HFFc6 (cell line): ENCODE results near the gene NPIPB12. TPM values are rescaled to one million over a fixed set of nuclear protein-coding genes. Genes with fewer than 3 reads are reported as not detected.
"Not testable (repeated sequence)": the region's sequence is repeated elsewhere in the genome, so short reads cannot be mapped to it uniquely, and the experiment has no call there.

Experiments
- DNase-seq: peaks from one replicate; pipeline ENCODE4 v3.0.0-alpha.2; 2018
- H3K27ac Mint-ChIP-seq: 2 replicates; pipeline ENCODE4 v1.8.0; 2020; ENCODE audit warnings: mild to moderate bottlenecking, mixed read lengths
- H3K27me3 Mint-ChIP-seq: 2 replicates; pipeline ENCODE4 v1.8.0; 2021; ENCODE audit warnings: mild to moderate bottlenecking, moderate library complexity, mixed read lengths; ENCODE audit not compliant: insufficient read depth
- H3K36me3 Mint-ChIP-seq: 2 replicates; pipeline ENCODE4 v1.8.0; 2021; ENCODE audit warnings: low read depth, mixed read lengths
- H3K4me1 Mint-ChIP-seq: 2 replicates; pipeline ENCODE4 v1.8.0; 2020; ENCODE audit warnings: low read depth, mixed read lengths
- H3K4me3 Mint-ChIP-seq: 2 replicates; pipeline ENCODE4 v1.8.0; 2020; ENCODE audit warnings: mild to moderate bottlenecking, moderate library complexity, mixed read lengths
- H3K9me3 Mint-ChIP-seq: 2 replicates; pipeline ENCODE4 v1.8.0; 2020; ENCODE audit warnings: mild to moderate bottlenecking, mixed read lengths
- long read RNA-seq: library from polyadenylated mRNA; unstranded; transcript quantifications from one replicate; pipeline ENCODE4 v2.0.0, GENCODE V29; 2019
- total RNA-seq, 6 experiments: library from RNA; stranded (reverse); fragmentation: NEBNext Ultra II Directional; extraction: Animal tissue kit (Norgen Biotek cat#: 25700); gene quantifications; 2 replicates in 1 of 6; 3 replicates in 5 of 6; pipeline ENCODE4 v1.2.3, GENCODE V29; 2021

NPIPB12 gene
- 10 to 100 TPM; 13.7 to 19.4 (median 14.3) TPM for total RNA-seq
- long read RNA-seq, partial matches to known transcripts = 1 of 1 reads
- long read RNA-seq, other reads (novel, unspliced or antisense) = 0 of 1 reads

GRCh38 chr16:29506308-29506707, at the start of gene NPIPB12:
Gene NPIPB12 (minus strand): TSS chr16:29506408.
- not testable (repeated sequence) for H3K36me3 Mint-ChIP-seq, H3K27ac Mint-ChIP-seq, DNase-seq, H3K4me1 Mint-ChIP-seq, H3K9me3 Mint-ChIP-seq, H3K27me3 Mint-ChIP-seq, H3K4me3 Mint-ChIP-seq

GRCh38 chr16:29521520-29521919, 15.3 kb upstream of the NPIPB12 start:
- not testable (repeated sequence) for H3K9me3 Mint-ChIP-seq, H3K4me3 Mint-ChIP-seq, H3K27ac Mint-ChIP-seq, H3K4me1 Mint-ChIP-seq, DNase-seq, H3K36me3 Mint-ChIP-seq, H3K27me3 Mint-ChIP-seq

- not testable (repeated sequence) for DNase-seq, H3K4me1 Mint-ChIP-seq, H3K9me3 Mint-ChIP-seq, H3K27me3 Mint-ChIP-seq, H3K27ac Mint-ChIP-seq, H3K4me3 Mint-ChIP-seq, H3K36me3 Mint-ChIP-seq
These were observed 23.9 kb downstream of the NPIPB12 start for GRCh38 chr16:29482276-29482675.

- not testable (repeated sequence) for H3K4me1 Mint-ChIP-seq, H3K27me3 Mint-ChIP-seq, H3K27ac Mint-ChIP-seq, H3K9me3 Mint-ChIP-seq, DNase-seq, H3K36me3 Mint-ChIP-seq, H3K4me3 Mint-ChIP-seq
These were observed 34.1 kb downstream of the NPIPB12 start for GRCh38 chr16:29472065-29472464.

GRCh38 chr16:29469660-29470059, 36.5 kb downstream of the NPIPB12 start:
- DNase-seq = peak; percentile 8
- not testable (repeated sequence) for H3K27me3 Mint-ChIP-seq, H3K4me3 Mint-ChIP-seq, H3K4me1 Mint-ChIP-seq, H3K9me3 Mint-ChIP-seq, H3K36me3 Mint-ChIP-seq, H3K27ac Mint-ChIP-seq

DNA sequence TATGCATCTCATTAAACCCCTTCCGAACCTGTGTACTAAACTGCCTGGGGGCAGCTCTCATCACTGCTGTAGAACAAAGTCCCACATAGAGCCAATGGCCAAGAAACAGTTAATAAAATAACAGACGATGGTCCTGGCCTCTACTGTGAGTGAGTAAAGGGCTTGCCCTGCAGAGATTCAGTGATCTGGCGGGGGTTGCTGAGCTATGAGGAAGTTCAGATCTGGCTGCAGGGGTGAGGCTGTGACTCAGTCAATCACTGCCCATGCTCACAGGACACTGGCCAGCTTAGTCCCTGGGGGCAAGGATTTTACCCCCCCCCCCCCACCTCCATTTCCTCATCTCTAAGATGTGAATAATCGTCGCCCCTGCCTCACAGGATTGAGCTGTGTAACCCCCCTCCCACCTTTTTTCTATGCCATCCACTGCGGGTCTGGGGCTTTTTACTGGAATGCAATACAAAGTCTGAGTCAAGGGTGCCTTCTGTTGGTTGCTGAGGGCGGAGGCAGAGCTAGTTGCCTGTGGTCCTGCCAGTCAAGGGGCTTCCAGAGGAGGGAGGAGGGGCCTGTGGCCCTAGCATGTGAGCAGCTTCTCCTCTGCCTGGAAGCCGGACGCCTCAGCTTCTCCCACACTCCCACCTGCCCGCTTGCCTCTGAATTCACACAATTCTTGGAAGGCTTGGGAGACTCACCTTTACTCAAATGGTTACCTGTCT, 38.4 kb downstream of the NPIPB12 start:
- not testable (repeated sequence) for H3K4me3 Mint-ChIP-seq, H3K9me3 Mint-ChIP-seq, H3K27me3 Mint-ChIP-seq

DNA sequence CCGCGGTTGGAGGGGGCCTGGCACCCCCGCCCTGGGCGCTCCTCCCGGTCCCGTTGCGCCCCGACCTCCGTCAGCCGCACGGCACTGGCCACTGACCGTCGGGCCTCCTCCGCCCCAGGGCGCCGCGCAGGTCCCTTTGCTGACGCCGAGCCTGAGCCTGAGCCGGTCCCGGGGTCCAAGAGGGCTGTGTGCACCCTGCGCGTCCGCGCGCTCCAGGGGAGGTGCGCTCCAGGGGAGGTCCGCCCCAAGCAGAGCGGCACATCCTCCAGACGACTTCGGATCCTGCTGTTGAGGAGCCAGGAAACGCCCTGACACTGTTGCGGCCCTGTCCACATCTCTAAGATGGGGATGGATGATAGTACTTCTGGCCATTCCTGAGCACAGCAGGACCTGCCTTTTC, 39.3 kb downstream of the NPIPB12 start:
- H3K27ac Mint-ChIP-seq, H3K9me3 Mint-ChIP-seq, H3K27me3 Mint-ChIP-seq: not testable (repeated sequence)

More for the DNA sequence above, 38.4 kb downstream of the NPIPB12 start:
- not testable (repeated sequence) for DNase-seq, H3K27ac Mint-ChIP-seq, H3K4me1 Mint-ChIP-seq, H3K36me3 Mint-ChIP-seq

GRCh38 chr16:29465985-29466824, 40.0 kb downstream of the NPIPB12 start:
- not testable (repeated sequence) for DNase-seq, H3K36me3 Mint-ChIP-seq, H3K4me3 Mint-ChIP-seq, H3K9me3 Mint-ChIP-seq, H3K4me1 Mint-ChIP-seq, H3K27me3 Mint-ChIP-seq, H3K27ac Mint-ChIP-seq

More for the DNA sequence above, 39.3 kb downstream of the NPIPB12 start:
- H3K36me3 Mint-ChIP-seq, DNase-seq, H3K4me3 Mint-ChIP-seq, H3K4me1 Mint-ChIP-seq: not testable (repeated sequence)

- not testable (repeated sequence) for H3K36me3 Mint-ChIP-seq, H3K27ac Mint-ChIP-seq, H3K4me3 Mint-ChIP-seq, H3K9me3 Mint-ChIP-seq, H3K4me1 Mint-ChIP-seq, H3K27me3 Mint-ChIP-seq, DNase-seq
These were observed 45.6 kb downstream of the NPIPB12 start for GRCh38 chr16:29460647-29461030.

GRCh38 chr16:29459706-29460646, 46.2 kb downstream of the NPIPB12 start, which contains the start of gene SULT1A4:
Gene SULT1A4 (plus strand): TSS chr16:29459913. CDS start chr16:29461386, 1,473 bp downstream.
- not testable (repeated sequence) for H3K27ac Mint-ChIP-seq

DNA sequence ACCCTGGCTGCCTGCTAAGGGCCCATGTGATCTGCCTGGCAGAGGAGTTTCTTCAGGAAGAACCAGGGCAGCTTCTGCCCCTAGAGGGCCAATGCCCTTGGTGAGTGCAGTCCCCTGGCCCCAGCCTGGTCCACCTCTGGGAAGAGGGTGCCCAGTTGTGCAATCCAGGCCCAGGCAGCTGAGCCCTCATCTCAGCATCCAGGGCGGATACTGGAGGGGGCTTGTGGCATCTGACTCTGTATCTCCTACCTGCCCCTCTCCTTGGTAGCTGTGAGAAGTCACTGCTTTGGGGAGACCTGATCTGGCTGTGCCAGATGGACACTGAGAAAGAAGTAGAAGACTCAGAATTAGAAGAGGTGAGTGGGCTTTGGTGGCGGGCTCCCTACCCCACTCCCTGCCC, 48.5 kb downstream of the NPIPB12 start:
- not testable (repeated sequence) for H3K36me3 Mint-ChIP-seq, H3K27me3 Mint-ChIP-seq, H3K27ac Mint-ChIP-seq

More at GRCh38 chr16:29459706-29460646, 46.2 kb downstream of the NPIPB12 start, which contains the start of gene SULT1A4:
- not testable (repeated sequence) for H3K4me3 Mint-ChIP-seq, H3K36me3 Mint-ChIP-seq, DNase-seq, H3K9me3 Mint-ChIP-seq, H3K27me3 Mint-ChIP-seq, H3K4me1 Mint-ChIP-seq

GRCh38 chr16:29454828-29455227, 51.4 kb downstream of the NPIPB12 start:
- not testable (repeated sequence) for H3K9me3 Mint-ChIP-seq, H3K4me1 Mint-ChIP-seq, H3K27me3 Mint-ChIP-seq, DNase-seq, H3K27ac Mint-ChIP-seq, H3K4me3 Mint-ChIP-seq, H3K36me3 Mint-ChIP-seq

More for the DNA sequence above, 48.5 kb downstream of the NPIPB12 start:
- not testable (repeated sequence) for H3K9me3 Mint-ChIP-seq, H3K4me1 Mint-ChIP-seq, H3K4me3 Mint-ChIP-seq, DNase-seq

- H3K4me3 Mint-ChIP-seq, H3K27me3 Mint-ChIP-seq, H3K27ac Mint-ChIP-seq, DNase-seq, H3K9me3 Mint-ChIP-seq, H3K4me1 Mint-ChIP-seq, H3K36me3 Mint-ChIP-seq: not testable (repeated sequence)
These were observed 51.9 kb downstream of the NPIPB12 start, which contains the start of the genes BOLA2 and SLX1B for GRCh38 chr16:29454269-29454668. Gene BOLA2 (minus strand): TSS chr16:29454351. CDS start chr16:29454253, 98 bp downstream. Gene SLX1B (plus strand): TSS chr16:29454533.
